HL-60/S4 treated with phorbol 12-myristate 13-acetate at 8.2 ng/mL for 4 days and 3 days (cell line): ENCODE data around the gene FLACC1.

ENCODE experiments used
- in situ Hi-C: fragments of 300-500 bp; cut with MboI; formaldehyde crosslinking; loops from 2 replicates; pipeline ENCODE4 v1.15.0; 2022; ENCODE audit warnings: low sequenced_read_pairs

The FLACC1 gene, protein sequence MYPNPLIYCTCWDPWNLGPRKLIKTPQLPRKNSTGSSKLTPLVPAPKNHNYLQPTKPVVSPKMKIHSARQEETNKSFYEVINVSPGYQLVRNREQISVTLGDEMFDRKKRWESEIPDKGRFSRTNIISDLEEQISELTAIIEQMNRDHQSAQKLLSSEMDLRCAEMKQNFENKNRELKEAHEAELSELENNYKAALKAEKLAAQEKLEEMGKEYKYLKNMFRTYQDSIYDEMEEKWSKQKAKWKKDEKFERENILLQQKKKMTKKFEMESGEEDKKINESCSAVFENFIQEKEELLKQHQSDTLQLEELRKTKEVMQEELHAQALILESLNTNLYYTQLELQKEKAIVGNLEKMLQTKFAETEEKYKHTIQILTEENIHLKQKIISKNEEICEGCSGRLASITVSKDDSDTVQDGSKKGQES

DNA sequence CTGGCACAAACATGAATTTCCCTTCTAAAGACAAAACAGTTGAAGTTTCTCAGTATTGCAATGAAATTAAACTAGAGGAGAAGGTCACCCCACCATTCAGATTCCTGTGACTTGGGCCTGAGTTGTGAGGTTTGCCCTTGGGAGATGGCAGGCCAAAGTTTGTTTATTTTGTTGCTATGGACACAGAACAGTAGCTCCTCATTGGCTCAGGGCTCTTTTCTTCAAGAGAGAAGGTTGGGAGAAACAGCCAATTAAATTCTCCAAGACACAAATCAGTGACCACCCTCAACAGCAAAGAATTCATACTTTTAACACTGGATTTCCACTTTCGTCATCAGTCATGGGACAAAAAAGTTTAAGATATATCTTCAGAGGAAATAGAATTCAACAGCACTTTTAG, at the start of gene FLACC1:
Gene FLACC1 (minus strand): TSS at position 125 of the 400 bp plus-strand sequence. CDS start 5,941 bp downstream, outside the sequence.
- in situ Hi-C loops: no loop called here

DNA sequence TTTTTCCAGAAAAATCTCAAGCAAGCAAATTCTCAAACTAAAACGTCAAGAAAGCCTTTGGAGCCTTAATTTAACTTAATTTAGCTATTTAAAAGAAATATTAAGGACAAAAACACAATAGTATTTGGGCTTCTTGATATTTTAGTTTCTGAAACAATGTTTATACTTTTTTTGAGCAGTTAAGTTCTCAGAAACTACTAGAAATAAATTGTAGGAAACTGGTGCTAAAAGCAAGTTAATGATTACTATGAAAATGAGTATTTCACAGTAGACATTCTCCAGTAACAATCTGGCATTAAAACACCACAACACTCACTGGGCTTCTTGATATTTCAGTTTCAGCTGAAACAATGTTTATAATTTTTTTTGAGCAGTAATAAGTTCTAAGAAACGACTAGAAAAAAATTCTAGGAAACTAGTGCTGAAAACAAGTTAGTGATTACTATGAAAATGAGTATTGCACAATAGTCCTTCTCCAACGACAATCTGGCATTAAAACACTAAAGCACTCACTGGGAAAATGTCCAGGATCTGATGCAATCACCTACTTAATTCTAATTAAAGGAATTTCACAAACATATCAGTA, 49.0 kb upstream of the FLACC1 start:
- in situ Hi-C loops: no loop called here

GRCh38 chr2:201404699-201405280, 47.6 kb upstream of the FLACC1 start:
- in situ Hi-C loops: no loop called here

DNA sequence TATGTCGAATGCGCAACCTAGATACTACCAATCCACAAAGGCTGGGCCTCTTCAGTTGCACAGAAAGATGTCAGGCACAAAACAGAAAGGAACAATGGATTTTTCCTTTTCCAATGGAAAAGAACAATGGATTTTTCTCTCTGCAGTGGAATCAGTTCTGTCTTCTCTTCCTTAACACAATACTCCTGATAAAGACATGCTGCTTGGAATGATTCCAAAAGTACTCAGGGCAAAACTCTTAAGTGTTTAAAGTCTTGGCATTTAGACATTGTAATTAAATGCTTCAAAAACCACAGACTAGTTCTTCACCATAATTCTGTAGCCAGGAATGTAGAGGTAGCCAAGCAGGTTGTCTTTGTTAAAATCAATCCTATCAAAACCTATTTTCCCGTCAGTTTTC, 46.7 kb upstream of the FLACC1 start:
- in situ Hi-C loops: no loop called here

- in situ Hi-C loops: no loop called here
These were observed 45.8 kb upstream of the FLACC1 start for GRCh38 chr2:201402651-201403562.

DNA sequence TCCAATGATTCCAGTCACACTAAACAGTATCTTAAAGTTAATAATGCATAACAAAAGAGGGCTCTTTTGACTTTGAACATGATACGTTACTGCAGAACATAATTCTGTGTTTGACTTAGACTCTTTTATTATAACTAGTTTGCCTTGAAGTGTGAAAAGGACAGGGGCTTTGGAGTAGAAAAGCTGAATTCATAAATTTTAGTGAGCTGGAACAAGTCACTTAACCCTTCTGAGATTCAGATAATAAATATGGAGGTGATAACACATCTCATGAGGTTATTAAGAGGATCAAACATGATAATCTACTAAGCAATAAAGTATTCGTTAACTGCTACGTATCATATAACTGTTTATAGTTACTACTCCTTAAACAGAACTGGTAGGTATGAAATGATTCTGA, 44.7 kb upstream of the FLACC1 start:
- in situ Hi-C loops: no loop called here

DNA sequence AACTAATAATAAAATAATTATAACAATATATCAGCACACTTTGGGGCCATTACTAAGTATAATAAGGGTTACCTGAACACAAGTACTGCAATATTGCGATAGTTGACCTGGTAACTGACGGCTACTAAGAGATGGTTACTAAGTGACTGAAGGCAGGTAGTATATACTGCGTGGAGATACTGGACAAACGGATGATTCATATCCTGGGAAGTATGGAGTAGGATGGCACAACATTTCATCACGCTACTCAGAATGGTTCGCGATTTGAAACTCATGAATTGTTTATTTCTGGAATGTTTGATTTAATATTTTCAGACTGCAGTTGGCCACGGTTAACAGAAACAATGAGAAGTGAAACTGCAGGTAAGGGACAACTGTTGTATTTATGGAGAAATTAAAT, 39.5 kb upstream of the FLACC1 start:
- in situ Hi-C loops: no loop called here

GRCh38 chr2:201383136-201383535, 26.0 kb upstream of the FLACC1 start:
- in situ Hi-C loops: no loop called here

DNA sequence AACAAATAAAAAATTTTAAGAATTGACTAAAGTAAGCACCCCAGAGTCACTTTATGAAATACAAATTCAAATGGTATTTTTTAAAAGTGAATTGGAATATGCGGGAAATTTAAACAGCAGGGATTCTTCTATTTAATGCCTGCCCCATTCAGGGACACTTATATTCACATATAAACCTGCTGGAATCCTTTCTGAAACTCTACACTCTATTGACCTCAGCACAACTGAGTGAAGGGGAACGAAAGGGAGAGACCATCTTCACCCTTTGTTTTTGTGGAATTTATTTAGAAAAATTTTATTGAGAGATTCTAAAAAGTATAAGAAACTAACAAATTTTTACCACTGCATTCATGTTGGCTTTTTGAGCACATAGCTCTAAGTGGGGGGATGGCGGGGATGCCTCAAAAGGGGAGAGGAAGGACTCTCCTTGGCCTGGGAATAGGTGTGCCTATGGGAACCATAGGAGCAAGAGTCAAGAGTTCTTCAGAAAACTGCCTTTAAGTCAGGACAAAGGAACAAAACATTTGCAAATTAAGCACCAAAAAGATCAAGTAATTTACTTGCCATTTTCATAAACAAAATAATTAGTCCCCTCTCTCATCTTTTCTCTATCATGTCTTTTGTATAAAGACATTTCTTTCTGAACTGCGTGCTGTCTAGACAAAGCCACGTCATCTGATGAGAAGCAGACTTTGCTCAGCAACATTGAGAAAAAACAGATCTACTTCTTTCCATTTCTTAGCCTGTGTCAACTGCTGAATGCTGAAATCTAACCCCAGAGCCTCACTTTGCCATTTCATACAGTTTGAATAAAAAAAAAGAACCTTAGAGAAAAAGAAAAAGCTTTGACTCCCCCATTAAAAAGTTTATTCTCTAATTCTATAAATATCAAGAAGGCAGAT, 21.6 kb upstream of the FLACC1 start:
- in situ Hi-C loops: no loop called here

- in situ Hi-C loops: no loop called here
These were observed 20.1 kb upstream of the FLACC1 start for GRCh38 chr2:201377218-201377617.

- in situ Hi-C loops: loop anchor here (10.0 kb wide), 1 partner anchor 125 kb away; no protein-coding TSS in a partner anchor
These were observed 12.6 kb upstream of the FLACC1 start for GRCh38 chr2:201369775-201370174.

DNA sequence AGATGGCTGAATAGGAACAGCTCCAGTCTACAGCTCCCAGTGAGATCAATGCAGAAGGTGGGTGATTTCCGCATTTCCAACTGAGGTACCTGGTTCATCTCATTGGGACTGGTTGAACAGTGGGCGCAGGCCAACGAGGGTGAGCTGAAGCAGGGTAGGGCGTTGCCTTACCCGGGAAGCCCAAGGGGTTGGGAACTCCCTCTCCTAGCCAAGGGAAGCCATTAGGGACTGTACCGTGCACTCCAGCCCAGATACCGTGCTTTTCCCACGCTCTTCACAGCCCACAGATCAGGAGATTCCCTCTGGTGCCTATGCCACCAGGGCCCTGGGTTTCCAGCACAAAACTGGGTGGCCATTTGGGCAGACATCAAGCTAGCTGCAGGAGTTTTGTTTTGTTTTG, 12.2 kb upstream of the FLACC1 start:
- in situ Hi-C loops: loop anchor here (10.0 kb wide), 1 partner anchor 125 kb away; no protein-coding TSS in a partner anchor

DNA sequence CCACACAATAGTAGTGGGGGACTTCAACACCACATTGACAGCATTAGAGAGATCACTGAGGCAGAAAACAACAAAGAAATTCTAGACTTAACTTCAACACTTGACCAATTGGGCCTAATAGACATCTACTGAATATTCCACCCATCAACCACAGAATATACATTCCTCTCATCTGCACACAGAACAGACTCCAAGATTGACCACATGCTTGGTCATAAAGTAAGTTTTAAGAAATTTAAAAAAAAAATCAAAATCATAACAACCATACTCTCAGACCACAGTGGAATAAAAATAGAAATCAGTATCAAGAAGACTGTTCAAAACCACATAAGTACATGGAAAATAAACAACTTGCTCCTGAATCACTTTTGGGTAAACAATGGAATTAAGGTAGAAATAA, 9.0 kb upstream of the FLACC1 start:
- in situ Hi-C loops: loop anchor here (10.0 kb wide), 1 partner anchor 121 kb away; no protein-coding TSS in a partner anchor

- in situ Hi-C loops: loop anchor here (10.0 kb wide), 1 partner anchor 119 kb away; no protein-coding TSS in a partner anchor
These were observed 6.9 kb upstream of the FLACC1 start for GRCh38 chr2:201363857-201364560.

- in situ Hi-C loops: loop anchor here (10.0 kb wide), 1 partner anchor 118 kb away; no protein-coding TSS in a partner anchor
These were observed 5.3 kb upstream of the FLACC1 start for GRCh38 chr2:201362396-201362795.

GRCh38 chr2:201361078-201361733, 4.1 kb upstream of the FLACC1 start:
- in situ Hi-C loops: loop anchor here (10.0 kb wide), 1 partner anchor 116 kb away; no protein-coding TSS in a partner anchor

- in situ Hi-C loops: loop anchor here (10.0 kb wide), 1 partner anchor 115 kb away; no protein-coding TSS in a partner anchor
These were observed 3.1 kb upstream of the FLACC1 start for GRCh38 chr2:201360256-201360655.

DNA sequence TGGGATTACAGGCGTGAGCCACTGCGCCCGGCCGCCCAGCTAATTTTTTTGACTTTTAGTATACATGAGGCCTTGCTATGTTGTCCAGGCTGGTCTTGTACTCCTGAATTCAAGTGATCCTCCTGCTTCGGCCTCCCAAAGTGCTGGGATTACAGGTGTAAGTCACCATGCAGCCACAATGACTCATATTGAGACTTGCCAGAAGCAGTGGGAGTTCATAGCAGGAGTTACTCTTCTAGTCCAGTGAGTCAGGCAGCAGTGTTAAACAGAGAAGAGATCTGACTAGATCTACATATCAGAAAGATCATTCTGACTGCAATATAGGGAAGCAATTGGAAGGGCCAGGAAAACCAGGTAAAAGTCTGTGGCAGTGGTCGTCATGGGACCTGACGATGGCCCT, 1.5 kb upstream of the FLACC1 start:
- in situ Hi-C loops: no loop called here
